Neural cell (in vitro differentiated cells): ENCODE measurements around the gene PRR30. TPM values are rescaled to one million over a fixed set of nuclear protein-coding genes. Genes with fewer than 3 reads are reported as not detected.
A peak's percentile ranks its signal among the peaks of the same experiment; 100 is the strongest.

Experiments used
- H2AFZ ChIP-seq: fragments of 200-600, 300-800 bp; sonication (generic), shearing (Covaris generic); 2 replicates; pipeline ENCODE4 v1.6.0; 2014; ENCODE audit warnings: low read depth, mild to moderate bottlenecking, antibody characterized with exemption, low read length, moderate library complexity
- H3F3A ChIP-seq: fragments of 200-600 bp; shearing (Covaris generic); 2 replicates; pipeline ENCODE4 v1.6.1; 2016; ENCODE audit warnings: mild to moderate bottlenecking, moderate library complexity, mixed read lengths, antibody characterized with exemption, low read length; ENCODE audit not compliant: insufficient read depth, poor library complexity, severe bottlenecking
- H3K27ac ChIP-seq: fragments of 200-600, 300-800 bp; sonication (generic), shearing (Covaris generic); 2 replicates; pipeline ENCODE4 v1.5.1; 2014; ENCODE audit warnings: mild to moderate bottlenecking, low read length, moderate library complexity
- H3K27me3 ChIP-seq: fragments of 300-800, 200-600 bp; sonication (generic), shearing (Covaris generic); 2 replicates; pipeline ENCODE4 v1.6.0; 2014; ENCODE audit warnings: mild to moderate bottlenecking, low read depth, low read length, moderate library complexity; ENCODE audit not compliant: insufficient read depth
- H3K36me3 ChIP-seq: fragments of 300-800, 200-600 bp; sonication (generic), shearing (Covaris generic); 2 replicates; pipeline ENCODE4 v1.5.1; 2014; ENCODE audit warnings: mild to moderate bottlenecking, antibody characterized with exemption, low read length, moderate library complexity; ENCODE audit not compliant: insufficient read depth
- H3K4me2 ChIP-seq: fragments of 300-800, 200-600 bp; sonication (generic), shearing (Covaris generic); 2 replicates; pipeline ENCODE4 v1.6.0; 2014; ENCODE audit warnings: mild to moderate bottlenecking, low read length
- H3K4me3 ChIP-seq: fragments of 300-800, 200-600 bp; sonication (generic), shearing (Covaris generic); 2 replicates; pipeline ENCODE4 v1.5.1; 2014; ENCODE audit warnings: mild to moderate bottlenecking, low read length, moderate library complexity
- H3K79me2 ChIP-seq: fragments of 200-600 bp; shearing (Covaris generic); replicated peaks from 2 replicates; pipeline ENCODE4 v1.6.0; 2014; ENCODE audit warnings: mild to moderate bottlenecking, low read length, moderate library complexity; ENCODE audit not compliant: insufficient read depth
- H3K9ac ChIP-seq: fragments of 300-800, 200-600 bp; sonication (generic), shearing (Covaris generic); 2 replicates; pipeline ENCODE4 v1.6.1; 2016; ENCODE audit warnings: mild to moderate bottlenecking, low read length, mixed read lengths
- H3K9me2 ChIP-seq: fragments of 200-600 bp; shearing (Covaris generic); 2 replicates; pipeline ENCODE4 v1.6.1; 2016; ENCODE audit warnings: mild to moderate bottlenecking, low read length, mixed read lengths; ENCODE audit not compliant: insufficient read depth
- H3K9me3 ChIP-seq: fragments of 200-600, 300-800 bp; sonication (generic), shearing (Covaris generic); 2 replicates; pipeline ENCODE4 v1.6.1; 2016; ENCODE audit warnings: mild to moderate bottlenecking, mixed run types, low read length, moderate library complexity, mixed read lengths
- H4K20me1 ChIP-seq: fragments of 200-600 bp; shearing (Covaris generic); 2 replicates; pipeline ENCODE4 v1.6.1; 2016; ENCODE audit warnings: mild to moderate bottlenecking, mixed run types; ENCODE audit not compliant: insufficient read depth
- CTCF ChIP-seq: fragments of 450-650 bp; IDR thresholded peaks from 2 replicates; pipeline ENCODE4 v1.5.1; 2014; ENCODE audit warnings: antibody characterized with exemption, mild to moderate bottlenecking, moderate library complexity; ENCODE audit not compliant: poor library complexity, severe bottlenecking
- EP300 ChIP-seq: fragments of 450-650 bp; conservative IDR thresholded peaks from 2 replicates; pipeline ENCODE4 v1.6.1; 2014; ENCODE audit warnings: antibody characterized with exemption, mild to moderate bottlenecking, moderate library complexity; ENCODE audit not compliant: poor library complexity, severe bottlenecking
- EZH2 ChIP-seq: fragments of 200-600, 300-800 bp; shearing (Covaris generic), sonication (generic); IDR thresholded peaks from 2 replicates; pipeline ENCODE4 v1.6.1; 2014; ENCODE audit warnings: antibody characterized with exemption, low read length, borderline replicate concordance, mild to moderate bottlenecking; ENCODE audit not compliant: insufficient read depth, poor library complexity, severe bottlenecking
- POLR2AphosphoS5 ChIP-seq: IDR thresholded peaks from 2 replicates; pipeline ENCODE4 v1.6.1; 2012
- RAD21 ChIP-seq: fragments of 450-650 bp; conservative IDR thresholded peaks from 2 replicates; pipeline ENCODE4 v1.6.1; 2014; ENCODE audit warnings: antibody characterized with exemption, mild to moderate bottlenecking, moderate library complexity
- SMC3 ChIP-seq: fragments of 450-650 bp; conservative IDR thresholded peaks from 2 replicates; pipeline ENCODE4 v1.6.1; 2014; ENCODE audit warnings: antibody characterized with exemption, mild to moderate bottlenecking, moderate library complexity; ENCODE audit not compliant: poor library complexity
- TAF1 ChIP-seq: IDR thresholded peaks from 2 replicates; pipeline ENCODE4 v1.6.1; 2012; ENCODE audit warnings: low read depth
- polyA plus RNA-seq: library from polyadenylated mRNA; depleted of rRNA; stranded (reverse); fragments of >200 nt; gene quantifications from 2 replicates; pipeline ENCODE4 v1.2.3, GENCODE V29; 2014
- TF ChIP-seq, protein P1 (sequence below): IDR thresholded peaks from 2 replicates; pipeline ENCODE4 v1.6.1; 2012; ENCODE audit warnings: borderline replicate concordance

Gene PRR30
- polyA plus RNA-seq, 1 donor from 2014 or later: not detected

DNA sequence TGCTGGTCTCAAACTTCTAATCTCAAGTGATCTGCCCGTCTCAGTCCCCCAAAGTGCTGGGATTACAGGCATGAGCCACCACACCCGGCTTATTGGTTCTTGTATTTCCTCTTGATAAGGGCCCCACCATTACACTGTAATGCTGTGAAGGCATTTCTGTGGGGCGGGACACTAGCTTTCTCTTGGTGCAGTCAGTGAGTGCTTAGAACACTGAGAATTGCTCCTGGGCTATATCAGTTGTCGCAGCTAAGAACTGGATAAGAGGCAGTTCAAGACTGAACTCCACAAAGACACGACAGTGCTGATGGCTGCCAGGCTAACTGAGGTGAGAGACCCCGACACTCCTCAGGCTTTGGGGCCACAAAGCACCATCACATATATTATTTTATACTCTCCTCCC, 50.6 kb downstream of the PRR30 start:
- Histone ChIP-seq H2AFZ (no peak overlapping the region), H3K9me2 (no peaks in the 10 kb centered on the region), H3K9me3 (no peaks in the 10 kb centered on the region), H3K4me2 (no peak overlapping the region), H3K4me3 (no peak overlapping the region), H3F3A (no peaks in the 10 kb centered on the region), H4K20me1 (no peaks in the 10 kb centered on the region), H3K27ac (no peak overlapping the region), H3K27me3 (peaks cover 10% of the 10 kb centered on the region), H3K36me3 (no peaks in the 10 kb centered on the region), H3K9ac (no peak overlapping the region), H3K79me2 (no peaks in the 10 kb centered on the region)
- TF ChIP-seq TAF1 (no peak), CTCF (no peak), EP300 (no peak), POLR2AphosphoS5 (no peak), RAD21 (no peak), SMC3 (no peak)

DNA sequence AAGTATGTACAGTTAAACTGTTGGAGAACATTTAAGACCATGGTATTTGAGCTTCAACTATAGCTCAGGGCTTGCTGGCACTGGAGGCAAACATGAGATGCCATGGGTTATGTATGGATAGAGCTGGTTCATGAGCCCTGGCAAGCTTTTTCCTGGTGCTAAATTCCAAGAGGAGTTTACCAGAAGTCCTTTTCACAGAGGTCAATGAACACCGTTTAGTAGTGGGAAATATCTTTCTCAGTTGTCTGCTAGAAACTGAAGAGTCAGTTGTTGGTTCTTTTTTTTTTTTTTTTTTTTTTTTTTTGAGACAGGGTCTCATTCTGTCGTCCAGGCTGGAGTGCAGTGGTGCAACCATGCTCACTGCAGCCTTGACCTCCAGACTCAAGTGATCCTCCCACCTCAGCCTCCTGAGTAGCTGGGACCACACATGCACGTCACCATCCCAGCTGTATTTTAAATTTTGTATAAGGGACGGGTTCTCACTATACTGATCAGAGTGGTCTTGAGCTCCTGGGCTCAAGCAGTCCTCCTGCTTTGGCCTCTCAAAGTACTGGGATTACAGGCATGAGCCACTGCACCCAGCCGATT, 51.3 kb downstream of the PRR30 start:
- Histone ChIP-seq H3K4me2 (no peak overlapping the region), H3K36me3 (no peaks in the 10 kb centered on the region), H3K9me2 (no peaks in the 10 kb centered on the region), H2AFZ (no peak overlapping the region), H3K27me3 (peaks cover 10% of the 10 kb centered on the region), H3K27ac (no peak overlapping the region), H4K20me1 (no peaks in the 10 kb centered on the region), H3F3A (no peaks in the 10 kb centered on the region), H3K9me3 (no peaks in the 10 kb centered on the region), H3K9ac (no peak overlapping the region), H3K4me3 (peak overlapping the region; percentile 80), H3K79me2 (no peaks in the 10 kb centered on the region)
- no peak for TF ChIP-seq CTCF
- no peak for TF ChIP-seq SMC3
- TF ChIP-seq EZH2: no peak
- no peak for TF ChIP-seq POLR2AphosphoS5
- TF ChIP-seq, protein P1, sequence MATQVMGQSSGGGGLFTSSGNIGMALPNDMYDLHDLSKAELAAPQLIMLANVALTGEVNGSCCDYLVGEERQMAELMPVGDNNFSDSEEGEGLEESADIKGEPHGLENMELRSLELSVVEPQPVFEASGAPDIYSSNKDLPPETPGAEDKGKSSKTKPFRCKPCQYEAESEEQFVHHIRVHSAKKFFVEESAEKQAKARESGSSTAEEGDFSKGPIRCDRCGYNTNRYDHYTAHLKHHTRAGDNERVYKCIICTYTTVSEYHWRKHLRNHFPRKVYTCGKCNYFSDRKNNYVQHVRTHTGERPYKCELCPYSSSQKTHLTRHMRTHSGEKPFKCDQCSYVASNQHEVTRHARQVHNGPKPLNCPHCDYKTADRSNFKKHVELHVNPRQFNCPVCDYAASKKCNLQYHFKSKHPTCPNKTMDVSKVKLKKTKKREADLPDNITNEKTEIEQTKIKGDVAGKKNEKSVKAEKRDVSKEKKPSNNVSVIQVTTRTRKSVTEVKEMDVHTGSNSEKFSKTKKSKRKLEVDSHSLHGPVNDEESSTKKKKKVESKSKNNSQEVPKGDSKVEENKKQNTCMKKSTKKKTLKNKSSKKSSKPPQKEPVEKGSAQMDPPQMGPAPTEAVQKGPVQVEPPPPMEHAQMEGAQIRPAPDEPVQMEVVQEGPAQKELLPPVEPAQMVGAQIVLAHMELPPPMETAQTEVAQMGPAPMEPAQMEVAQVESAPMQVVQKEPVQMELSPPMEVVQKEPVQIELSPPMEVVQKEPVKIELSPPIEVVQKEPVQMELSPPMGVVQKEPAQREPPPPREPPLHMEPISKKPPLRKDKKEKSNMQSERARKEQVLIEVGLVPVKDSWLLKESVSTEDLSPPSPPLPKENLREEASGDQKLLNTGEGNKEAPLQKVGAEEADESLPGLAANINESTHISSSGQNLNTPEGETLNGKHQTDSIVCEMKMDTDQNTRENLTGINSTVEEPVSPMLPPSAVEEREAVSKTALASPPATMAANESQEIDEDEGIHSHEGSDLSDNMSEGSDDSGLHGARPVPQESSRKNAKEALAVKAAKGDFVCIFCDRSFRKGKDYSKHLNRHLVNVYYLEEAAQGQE: no peak
- no peak for TF ChIP-seq TAF1

Other genes with a start within 250 kb of the PRR30 start
- gene MAPRE3, start 168.8 kb downstream of the PRR30 start, polyA plus RNA-seq: 69.2 and 87.1 TPM in 2 replicates
- 10.3 and 14.9 TPM in 2 replicates for gene TMEM214, start 106.4 kb downstream of the PRR30 start, polyA plus RNA-seq
- gene AGBL5, start 87.7 kb downstream of the PRR30 start, polyA plus RNA-seq: 34.3 and 39.1 TPM in 2 replicates
- gene OST4, start 67.8 kb downstream of the PRR30 start, polyA plus RNA-seq: 263 and 292 TPM in 2 replicates
- gene EMILIN1, start 60.8 kb downstream of the PRR30 start, polyA plus RNA-seq: 1.3 and 2.2 TPM in 2 replicates
- 3.1 and 4.1 TPM in 2 replicates for gene KHK, start 52.6 kb downstream of the PRR30 start, polyA plus RNA-seq
- gene CGREF1, start 20.3 kb downstream of the PRR30 start, polyA plus RNA-seq: 24.5 and 33.7 TPM in 2 replicates
- not detected in 2 replicates for gene ABHD1, start 15.6 kb downstream of the PRR30 start, polyA plus RNA-seq
- 121 and 123 TPM in 2 replicates for gene PREB, start 4.8 kb downstream of the PRR30 start, polyA plus RNA-seq
- not detected in 2 replicates for gene TCF23, start 9.6 kb upstream of the PRR30 start, polyA plus RNA-seq
- 94.3 and 121 TPM in 2 replicates for gene ATRAID, start 72.6 kb upstream of the PRR30 start, polyA plus RNA-seq
- gene SLC5A6, start 72.9 kb upstream of the PRR30 start, polyA plus RNA-seq: 64.3 and 98.4 TPM in 2 replicates
- gene CAD, start 78.0 kb upstream of the PRR30 start, polyA plus RNA-seq: 14.2 and 22.8 TPM in 2 replicates
- not detected in 2 replicates for gene SLC30A3, start 123.6 kb upstream of the PRR30 start, polyA plus RNA-seq
- gene DNAJC5G, start 136.0 kb upstream of the PRR30 start, polyA plus RNA-seq: not detected in 2 replicates
- 0.28 TPM in 1 of 2 replicates, not detected in the other for gene TRIM54, start 143.0 kb upstream of the PRR30 start, polyA plus RNA-seq
- 3.1 and 9.0 TPM in 2 replicates for gene UCN, start 169.0 kb upstream of the PRR30 start, polyA plus RNA-seq
- gene MPV17, start 183.7 kb upstream of the PRR30 start, polyA plus RNA-seq: 79.6 and 104 TPM in 2 replicates
- gene GTF3C2, start 217.4 kb upstream of the PRR30 start, polyA plus RNA-seq: 27.8 and 37.2 TPM in 2 replicates
- 43.7 and 45.3 TPM in 2 replicates for gene EIF2B4, start 230.9 kb upstream of the PRR30 start, polyA plus RNA-seq
- 69.8 and 86.9 TPM in 2 replicates for gene SNX17, start 231.2 kb upstream of the PRR30 start, polyA plus RNA-seq
- 40.5 and 46.8 TPM in 2 replicates for gene ZNF513, start 241.3 kb upstream of the PRR30 start, polyA plus RNA-seq